ENCODE measurements around the gene MUC5B.

MUC5B gene

GRCh38 chr11:1198561-1199240 lies 24.2 kb upstream of the MUC5B start:
- TF ChIP-seq CTCF (IDR thresholded peaks at IDR 0.05): no peak
- no peak for TF ChIP-seq ZFX (IDR thresholded peaks at IDR 0.05; ENCODE audit: borderline replicate concordance)
- H3K27ac ChIP-seq: no peak overlapping the region

- no peak overlapping the region for H3K27ac ChIP-seq
- TF ChIP-seq CTCF (IDR thresholded peaks at IDR 0.05) (no peak), ZFX (IDR thresholded peaks at IDR 0.05; ENCODE audit: borderline replicate concordance) (no peak)
These were observed 23.6 kb upstream of the MUC5B start for GRCh38 chr11:1199241-1199750.

- TF ChIP-seq ZFX (IDR thresholded peaks at IDR 0.05; ENCODE audit: borderline replicate concordance) (no peak), CTCF (IDR thresholded peaks at IDR 0.05) (no peak)
- no peak overlapping the region for H3K27ac ChIP-seq
These were observed 22.9 kb upstream of the MUC5B start for GRCh38 chr11:1199751-1200610.

- TF ChIP-seq ZFX (IDR thresholded peaks at IDR 0.05; ENCODE audit: borderline replicate concordance): no peak
- H3K27ac ChIP-seq: no peak overlapping the region
These were observed 22.2 kb upstream of the MUC5B start for GRCh38 chr11:1200611-1201191.

- no peak overlapping the region for H3K27ac ChIP-seq
- no peak for TF ChIP-seq ZFX (IDR thresholded peaks at IDR 0.05; ENCODE audit: borderline replicate concordance)
- no peak for TF ChIP-seq CTCF (IDR thresholded peaks at IDR 0.05)
These were observed 21.3 kb upstream of the MUC5B start for GRCh38 chr11:1201395-1202153.

- TF ChIP-seq ZFX (IDR thresholded peaks at IDR 0.05; ENCODE audit: borderline replicate concordance) (no peak), CTCF (IDR thresholded peaks at IDR 0.05) (no peak)
- H3K27ac ChIP-seq: no peak overlapping the region
These were observed 20.6 kb upstream of the MUC5B start for GRCh38 chr11:1202154-1202775.
